Esophagus squamous epithelium (tissue), 4 donors: ENCODE results near the gene PPM1A.

Experiments
- POLR2A ChIP-seq, 4 donors: fragments of 450-650 bp; IDR thresholded peaks; one replicate each; pipeline ENCODE4 v1.6.1; 2017; ENCODE audit warnings: antibody characterized with exemption in 4 of 4, mild to moderate bottlenecking in 4 of 4, moderate library complexity in 3 of 4
- TF ChIP-seq, protein P1 (sequence below), 6 experiments: fragments of 450-650 bp in 4 of 6; fragments of 200-600 bp in 2 of 6; sonication (generic) in 2 of 6; IDR thresholded peaks; one replicate each; pipeline ENCODE4 v1.5.1; 2016 to 2019; ENCODE audit warnings: antibody characterized with exemption in 6 of 6, mild to moderate bottlenecking in 4 of 6, moderate library complexity in 4 of 6

DNA sequence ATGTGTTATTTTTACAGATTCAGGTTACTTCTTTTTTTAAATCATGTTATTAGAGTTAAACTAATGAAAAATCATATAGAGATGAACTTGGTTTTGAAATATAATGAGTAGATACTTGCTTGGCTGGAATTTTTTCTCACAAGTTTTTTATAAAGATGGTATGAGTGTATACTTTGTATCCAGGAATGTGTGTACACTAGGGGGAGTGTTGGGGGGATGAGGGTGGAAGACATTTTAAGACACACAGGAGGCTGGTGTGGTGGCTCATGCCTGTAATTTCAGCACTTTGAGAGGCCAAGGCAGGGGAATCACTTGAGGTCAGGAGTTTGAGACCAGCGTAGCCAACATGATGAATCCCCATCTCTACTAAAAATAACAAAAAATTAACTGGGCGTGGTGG, 23.2 kb downstream of the PPM1A start:
- TF ChIP-seq, protein P1, sequence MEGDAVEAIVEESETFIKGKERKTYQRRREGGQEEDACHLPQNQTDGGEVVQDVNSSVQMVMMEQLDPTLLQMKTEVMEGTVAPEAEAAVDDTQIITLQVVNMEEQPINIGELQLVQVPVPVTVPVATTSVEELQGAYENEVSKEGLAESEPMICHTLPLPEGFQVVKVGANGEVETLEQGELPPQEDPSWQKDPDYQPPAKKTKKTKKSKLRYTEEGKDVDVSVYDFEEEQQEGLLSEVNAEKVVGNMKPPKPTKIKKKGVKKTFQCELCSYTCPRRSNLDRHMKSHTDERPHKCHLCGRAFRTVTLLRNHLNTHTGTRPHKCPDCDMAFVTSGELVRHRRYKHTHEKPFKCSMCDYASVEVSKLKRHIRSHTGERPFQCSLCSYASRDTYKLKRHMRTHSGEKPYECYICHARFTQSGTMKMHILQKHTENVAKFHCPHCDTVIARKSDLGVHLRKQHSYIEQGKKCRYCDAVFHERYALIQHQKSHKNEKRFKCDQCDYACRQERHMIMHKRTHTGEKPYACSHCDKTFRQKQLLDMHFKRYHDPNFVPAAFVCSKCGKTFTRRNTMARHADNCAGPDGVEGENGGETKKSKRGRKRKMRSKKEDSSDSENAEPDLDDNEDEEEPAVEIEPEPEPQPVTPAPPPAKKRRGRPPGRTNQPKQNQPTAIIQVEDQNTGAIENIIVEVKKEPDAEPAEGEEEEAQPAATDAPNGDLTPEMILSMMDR (IDR thresholded peaks at IDR 0.05), result no peak
- no peak for TF ChIP-seq POLR2A (IDR thresholded peaks at IDR 0.05)
